ENCODE data around the gene NOTCH3. TPM values are rescaled to one million over a fixed set of nuclear protein-coding genes. Genes with fewer than 3 reads are reported as not detected.
A peak's percentile ranks its signal among the peaks of the same experiment; 100 is the strongest.

Gene NOTCH3
- 47.0 and 52.1 TPM in 2 replicates for total RNA-seq (2014; rRNA removed; shearing (Covaris generic))

DNA sequence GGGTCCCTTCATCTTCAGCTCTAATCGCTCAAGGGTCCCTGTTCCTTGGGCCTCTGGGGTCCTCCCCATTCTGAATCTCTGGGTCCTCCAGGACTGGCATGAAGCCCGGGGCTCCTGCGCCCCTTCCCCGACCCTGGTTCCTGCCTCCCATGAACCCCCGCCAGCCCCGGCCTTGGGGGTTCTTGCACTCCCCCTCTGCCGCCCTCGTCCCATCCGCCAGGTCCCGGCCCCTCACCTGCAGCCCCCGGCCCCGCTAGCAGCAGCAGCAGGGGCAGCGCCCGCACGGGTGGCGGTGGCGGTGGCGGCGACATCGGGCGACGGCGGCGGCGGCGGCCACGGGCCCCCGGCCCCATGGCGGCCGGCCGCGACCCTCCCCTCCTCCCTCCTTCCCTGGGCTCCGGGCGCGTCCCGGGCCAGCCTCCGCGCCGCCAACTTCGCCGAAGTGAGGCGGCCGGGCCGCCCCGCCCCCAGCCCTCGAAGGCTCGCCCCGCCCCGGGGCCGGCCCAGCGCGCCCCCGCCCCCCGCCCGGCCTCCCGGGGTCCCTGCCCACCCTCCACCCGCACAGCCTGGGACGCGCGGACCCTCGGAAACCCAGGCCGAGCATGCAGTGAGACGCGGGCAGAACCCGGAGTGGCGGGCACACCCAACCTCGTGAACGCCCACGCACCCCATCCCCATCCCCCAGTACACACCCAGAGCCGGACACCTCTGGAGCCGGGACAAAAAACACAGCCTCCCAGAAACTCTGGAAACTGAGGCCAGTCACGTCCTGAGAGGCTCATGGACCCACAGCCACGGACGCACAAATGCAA, at the start of gene NOTCH3:
NOTCH3 (minus strand) TSS at position 443 of the 812 bp plus-strand sequence; CDS start at position 353, 90 bp downstream.
- Histone ChIP-seq H3K36me3 (replicated peaks; ENCODE audit: control insufficient read depth, insufficient read depth, low read length) (peaks cover 6% of the 10 kb centered on the region), H3K27me3 (ENCODE audit: control insufficient read depth, insufficient read depth, low read length) (no peaks in the 10 kb centered on the region), H3K4me3 (ENCODE audit: insufficient read depth, low read depth, low read length) (peak within 1 kb of the TSS; percentile 88)
- DNase-seq, result peak; percentile 97

GRCh38 chr19:15250640-15250993, 49.8 kb upstream of the NOTCH3 start:
- no peak for DNase-seq
- Histone ChIP-seq H3K4me3 (ENCODE audit: insufficient read depth, low read depth, low read length) (no peak overlapping the region), H3K36me3 (replicated peaks; ENCODE audit: control insufficient read depth, insufficient read depth, low read length) (peaks cover 55% of the 10 kb centered on the region), H3K27me3 (ENCODE audit: control insufficient read depth, insufficient read depth, low read length) (no peaks in the 10 kb centered on the region)

DNA sequence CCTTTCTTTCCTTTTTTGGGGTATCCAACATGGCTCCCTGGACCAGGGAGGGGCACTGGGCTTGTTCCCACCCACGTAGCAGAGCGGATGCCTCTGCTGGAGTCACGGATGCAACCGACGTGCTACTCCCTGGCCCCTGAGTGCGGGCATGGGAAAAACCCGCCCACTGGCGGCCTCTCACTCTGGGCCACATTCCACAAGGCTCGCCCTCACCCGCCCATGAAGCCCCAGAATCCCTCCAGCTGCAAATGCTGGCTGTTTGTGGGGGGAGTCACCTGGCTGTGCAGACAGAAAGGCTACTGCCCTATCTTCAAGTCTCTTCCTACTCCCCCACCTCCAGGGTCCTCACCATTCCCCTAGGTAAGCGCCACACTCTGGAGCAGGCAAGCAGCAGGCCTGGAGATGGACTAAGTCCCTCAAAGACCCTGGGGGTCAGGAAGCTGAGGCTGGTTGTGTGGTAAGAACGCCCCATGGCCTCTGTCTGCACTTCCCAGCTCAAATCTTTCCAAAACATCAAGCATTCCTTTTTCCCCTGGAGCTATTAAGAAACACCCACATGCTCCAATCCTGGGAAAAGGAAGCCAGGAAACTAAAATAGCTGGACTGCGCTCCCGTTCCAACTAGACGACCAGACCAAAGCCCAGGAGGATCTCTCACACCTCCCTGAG, 49.3 kb upstream of the NOTCH3 start:
- Histone ChIP-seq H3K4me3 (ENCODE audit: insufficient read depth, low read depth, low read length) (no peak overlapping the region), H3K36me3 (replicated peaks; ENCODE audit: control insufficient read depth, insufficient read depth, low read length) (peaks cover 54% of the 10 kb centered on the region), H3K27me3 (ENCODE audit: control insufficient read depth, insufficient read depth, low read length) (no peaks in the 10 kb centered on the region)
- peak; percentile 63 for DNase-seq

DNA sequence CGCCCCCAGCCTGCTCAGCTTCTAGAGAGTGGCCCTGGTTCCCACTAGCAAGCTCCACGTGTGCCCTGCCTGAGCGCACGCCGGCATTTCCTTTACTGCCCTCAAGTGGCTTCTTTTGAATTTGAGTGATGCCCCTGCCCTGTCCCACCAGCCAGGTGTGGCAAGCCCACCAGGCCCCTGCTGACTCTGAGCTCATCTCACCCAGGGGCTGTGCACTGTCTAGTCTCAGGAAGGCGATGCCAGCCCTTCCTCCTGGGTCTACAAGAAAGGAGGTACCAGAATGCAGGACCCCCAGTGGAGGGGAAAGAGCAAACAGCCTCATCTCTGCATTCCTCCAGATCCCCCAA, 48.7 kb upstream of the NOTCH3 start:
- no peaks in the 10 kb centered on the region for H3K27me3 ChIP-seq (ENCODE audit: control insufficient read depth, insufficient read depth, low read length)
- no peak for DNase-seq
- no peak overlapping the region for H3K4me3 ChIP-seq (ENCODE audit: insufficient read depth, low read depth, low read length)
- H3K36me3 ChIP-seq (replicated peaks; ENCODE audit: control insufficient read depth, insufficient read depth, low read length), result peaks cover 52% of the 10 kb centered on the region

DNA sequence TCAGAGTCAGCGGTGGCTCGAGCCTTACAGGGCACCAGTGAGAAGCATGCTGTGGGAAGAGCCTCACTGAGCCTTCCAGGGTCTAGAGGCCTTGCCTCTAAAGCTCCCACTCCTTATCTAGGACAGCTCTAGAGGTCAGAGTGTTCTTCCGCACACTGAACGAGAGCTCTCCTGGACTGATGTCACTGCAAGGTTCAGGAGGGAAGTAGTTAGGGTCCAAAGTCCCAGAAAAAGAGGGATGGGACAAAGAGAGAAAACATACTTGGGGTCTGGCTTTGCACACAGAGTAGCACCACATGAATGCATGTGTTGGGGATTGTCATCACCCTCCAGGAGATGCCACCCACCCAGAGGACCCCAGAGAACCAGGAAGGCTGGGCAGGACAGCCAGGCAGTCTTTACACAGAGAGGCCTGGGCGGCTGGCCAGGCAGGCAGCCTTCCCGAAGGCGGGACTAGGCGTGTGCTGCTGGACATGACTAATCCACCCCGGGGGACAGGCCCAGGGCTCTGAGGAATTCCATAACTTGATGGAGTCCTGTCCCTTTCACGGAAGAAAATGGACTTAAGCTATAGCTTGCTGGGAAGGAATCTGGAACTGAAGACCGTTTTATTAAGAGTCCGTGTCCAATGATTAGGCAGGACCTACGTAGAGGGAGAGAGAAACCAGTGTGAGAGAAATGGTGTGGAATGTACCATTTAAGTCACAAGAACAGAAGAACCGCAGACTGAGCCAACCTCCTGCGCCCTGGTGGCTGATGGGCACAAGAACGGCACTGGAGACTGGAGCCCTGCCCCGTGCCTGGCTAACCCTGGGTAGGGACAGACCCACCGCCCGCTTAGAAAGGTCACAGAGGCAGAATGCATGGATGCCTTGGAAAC, 48.1 kb upstream of the NOTCH3 start:
- Histone ChIP-seq H3K36me3 (replicated peaks; ENCODE audit: control insufficient read depth, insufficient read depth, low read length) (peaks cover 48% of the 10 kb centered on the region), H3K27me3 (ENCODE audit: control insufficient read depth, insufficient read depth, low read length) (no peaks in the 10 kb centered on the region), H3K4me3 (ENCODE audit: insufficient read depth, low read depth, low read length) (no peak overlapping the region)
- DNase-seq, result no peak

DNA sequence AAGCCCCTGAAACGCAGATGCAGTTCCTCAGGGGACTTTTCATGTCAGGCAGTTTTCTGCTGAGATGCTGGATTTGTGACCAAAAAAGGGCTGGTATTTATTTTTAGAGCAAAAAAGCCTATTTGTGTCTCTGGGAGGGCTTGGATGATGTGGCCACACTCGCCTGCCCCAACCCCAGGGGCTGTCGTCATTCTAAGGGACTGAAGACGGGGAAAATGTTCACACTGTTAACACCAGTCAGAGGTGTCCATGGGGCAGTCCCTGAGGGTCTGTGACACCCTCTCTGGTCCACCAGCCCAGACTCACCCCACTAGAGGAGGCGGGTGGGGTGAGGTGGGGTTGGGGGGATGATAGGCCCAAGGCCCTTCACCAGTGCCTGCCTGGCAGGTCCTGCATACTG, 47.3 kb upstream of the NOTCH3 start:
- Histone ChIP-seq H3K4me3 (ENCODE audit: insufficient read depth, low read depth, low read length) (no peak overlapping the region), H3K36me3 (replicated peaks; ENCODE audit: control insufficient read depth, insufficient read depth, low read length) (peaks cover 45% of the 10 kb centered on the region), H3K27me3 (ENCODE audit: control insufficient read depth, insufficient read depth, low read length) (no peaks in the 10 kb centered on the region)
- no peak for DNase-seq

DNA sequence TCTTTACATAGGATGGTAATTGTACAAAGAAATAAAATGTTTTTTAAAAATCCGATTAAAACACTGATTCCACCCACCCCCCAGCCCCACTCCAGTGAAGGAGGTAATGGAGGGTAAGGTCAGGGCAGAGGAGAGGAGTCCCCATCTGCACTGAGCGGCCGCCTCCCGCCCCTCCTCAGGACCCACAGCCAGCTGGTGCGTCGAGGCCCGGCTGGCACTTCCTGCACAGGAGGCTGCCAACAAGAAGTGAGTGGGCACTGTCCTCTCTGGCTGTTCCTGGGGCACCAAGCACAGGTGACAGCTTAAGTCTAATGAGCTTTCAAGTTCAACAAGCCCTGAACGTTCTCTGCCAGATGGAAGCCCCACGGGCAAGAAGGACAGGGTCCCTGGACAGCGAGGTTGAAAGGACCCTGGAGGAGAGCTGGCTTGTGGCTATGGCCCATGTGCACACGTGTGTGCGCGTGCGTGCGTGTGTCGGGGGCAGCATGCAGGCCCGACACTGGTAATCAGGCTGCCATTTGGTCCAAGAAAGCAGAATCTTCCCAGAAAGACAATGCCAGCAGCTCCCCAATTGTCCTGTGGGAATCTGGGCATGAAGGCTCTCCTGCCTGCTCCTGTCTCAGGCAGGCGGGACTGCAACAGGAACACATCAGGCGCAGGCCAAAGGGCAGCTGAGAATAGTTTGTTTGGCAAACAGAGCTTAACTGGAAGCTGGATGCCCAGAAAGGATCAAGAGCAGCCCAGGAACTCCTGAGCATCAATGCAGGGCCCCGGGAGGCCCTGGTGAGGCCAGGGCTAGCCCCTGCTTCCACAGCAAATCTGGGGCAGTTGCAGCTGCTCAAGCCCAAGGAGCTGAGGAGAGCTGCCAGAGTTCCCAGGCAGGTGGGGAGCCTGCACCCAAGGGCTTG, 46.6 kb upstream of the NOTCH3 start:
- H3K27me3 ChIP-seq (ENCODE audit: control insufficient read depth, insufficient read depth, low read length), result no peaks in the 10 kb centered on the region
- no peak overlapping the region for H3K4me3 ChIP-seq (ENCODE audit: insufficient read depth, low read depth, low read length)
- peaks cover 43% of the 10 kb centered on the region for H3K36me3 ChIP-seq (replicated peaks; ENCODE audit: control insufficient read depth, insufficient read depth, low read length)
- DNase-seq, result no peak

GRCh38 chr19:15246198-15246481, 45.3 kb upstream of the NOTCH3 start:
- peaks cover 46% of the 10 kb centered on the region for H3K36me3 ChIP-seq (replicated peaks; ENCODE audit: control insufficient read depth, insufficient read depth, low read length)
- DNase-seq, result no peak
- no peak overlapping the region for H3K4me3 ChIP-seq (ENCODE audit: insufficient read depth, low read depth, low read length)
- H3K27me3 ChIP-seq (ENCODE audit: control insufficient read depth, insufficient read depth, low read length), result no peaks in the 10 kb centered on the region

DNA sequence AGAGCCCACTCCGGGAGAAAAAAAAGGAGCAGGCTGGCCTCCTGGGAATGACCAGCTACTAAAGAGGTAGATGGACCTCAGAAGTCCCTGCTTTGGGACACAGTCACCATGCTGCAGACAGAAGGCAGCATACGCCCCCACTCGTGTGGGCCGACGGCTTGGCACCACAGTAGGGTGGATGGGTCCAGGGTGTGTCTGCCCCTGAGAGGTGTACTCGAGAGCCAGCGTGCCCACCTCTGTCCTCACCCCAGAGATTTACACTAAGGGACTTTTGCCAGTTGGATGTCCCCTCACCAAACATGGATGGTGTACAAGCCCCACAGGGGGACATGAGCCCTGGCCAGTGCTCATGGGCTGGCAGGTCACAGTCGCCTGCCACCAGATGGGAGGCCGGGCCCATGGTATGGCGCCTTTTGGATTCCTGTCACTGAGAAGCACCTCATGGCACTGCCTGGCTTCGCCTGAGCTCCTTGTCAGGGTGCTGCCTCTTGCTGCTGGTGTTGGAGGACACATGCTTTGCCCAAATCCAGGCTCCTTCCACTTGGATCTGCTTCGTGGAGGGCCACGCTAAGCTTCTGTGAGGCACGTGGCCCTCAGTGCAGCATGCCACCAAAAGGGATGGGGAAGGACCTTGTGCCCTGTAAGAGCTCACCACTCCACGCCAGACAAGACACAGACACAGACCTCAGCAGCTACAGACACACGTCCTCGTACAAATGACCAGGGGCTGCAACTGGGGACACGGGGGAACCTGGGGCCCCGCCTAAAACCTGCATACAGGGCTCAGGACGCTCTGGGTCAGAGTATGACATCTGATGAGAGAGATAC, 44.8 kb upstream of the NOTCH3 start:
- H3K4me3 ChIP-seq (ENCODE audit: insufficient read depth, low read depth, low read length), result no peak overlapping the region
- peaks cover 46% of the 10 kb centered on the region for H3K36me3 ChIP-seq (replicated peaks; ENCODE audit: control insufficient read depth, insufficient read depth, low read length)
- no peaks in the 10 kb centered on the region for H3K27me3 ChIP-seq (ENCODE audit: control insufficient read depth, insufficient read depth, low read length)
- DNase-seq, result no peak

DNA sequence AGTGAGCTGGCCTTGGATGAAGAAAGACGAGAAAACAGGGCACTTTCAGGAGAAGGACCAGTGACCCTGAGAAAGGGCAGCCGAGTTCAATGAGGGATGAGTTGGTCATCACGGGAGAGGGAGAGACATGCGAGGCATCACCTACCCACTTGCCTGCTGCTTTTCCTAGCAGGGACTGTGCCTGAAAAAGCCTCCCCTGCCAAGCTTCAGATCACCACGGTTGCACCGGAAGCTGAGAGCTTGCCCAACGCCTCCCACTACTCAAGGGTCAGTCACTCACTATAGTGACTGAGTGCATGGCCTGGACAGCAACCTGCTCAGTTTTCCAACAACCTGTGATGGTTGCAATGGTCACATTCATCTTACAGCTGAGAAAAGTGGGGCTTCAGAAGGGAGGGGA, 44.0 kb upstream of the NOTCH3 start:
- Histone ChIP-seq H3K27me3 (ENCODE audit: control insufficient read depth, insufficient read depth, low read length) (no peaks in the 10 kb centered on the region), H3K4me3 (ENCODE audit: insufficient read depth, low read depth, low read length) (no peak overlapping the region), H3K36me3 (replicated peaks; ENCODE audit: control insufficient read depth, insufficient read depth, low read length) (peaks cover 51% of the 10 kb centered on the region)
- DNase-seq, result no peak

GRCh38 chr19:15244106-15244803, 43.5 kb upstream of the NOTCH3 start:
- H3K27me3 ChIP-seq (ENCODE audit: control insufficient read depth, insufficient read depth, low read length), result no peaks in the 10 kb centered on the region
- H3K36me3 ChIP-seq (replicated peaks; ENCODE audit: control insufficient read depth, insufficient read depth, low read length), result peaks cover 51% of the 10 kb centered on the region
- DNase-seq, result peak; percentile 60
- H3K4me3 ChIP-seq (ENCODE audit: insufficient read depth, low read depth, low read length), result no peak overlapping the region

- H3K36me3 ChIP-seq (replicated peaks; ENCODE audit: control insufficient read depth, insufficient read depth, low read length), result peaks cover 43% of the 10 kb centered on the region
- no peak for DNase-seq
- no peaks in the 10 kb centered on the region for H3K27me3 ChIP-seq (ENCODE audit: control insufficient read depth, insufficient read depth, low read length)
- H3K4me3 ChIP-seq (ENCODE audit: insufficient read depth, low read depth, low read length), result no peak overlapping the region
Observed at GRCh38 chr19:15243236-15243957, 42.6 kb upstream of the NOTCH3 start.

Measured in H7 (cell line).